ENCODE measurements around the gene KCNC1. TPM values are rescaled to one million over a fixed set of nuclear protein-coding genes. Genes with fewer than 3 reads are reported as not detected.

Gene KCNC1
- total and polyA plus RNA-seq, 4 donors, result 0.54 TPM; not detected in 3

GRCh38 chr11:17812865-17813187 is 78.2 kb downstream of the KCNC1 start (continued):
- TF ChIP-seq CTCF (IDR thresholded peaks at IDR 0.05; ENCODE audit: low read depth, low read length, missing input control) (no peak), YY1 (IDR thresholded peaks at IDR 0.05) (no peak)

- Histone ChIP-seq H3K4me3 (ENCODE audit: low read depth in 1 of 3, low read length in 3 of 3) (no peak overlapping the region), H3K36me3 (ENCODE audit: control insufficient read depth in 4 of 4, insufficient read depth in 3 of 4, low read depth in 1 of 4, low read length in 3 of 4) (no peaks in the 10 kb centered on the region), H3K27me3 (ENCODE audit: control insufficient read depth in 4 of 4, insufficient read depth in 4 of 4, low read length in 3 of 4) (no peaks in the 10 kb centered on the region), H3K9ac (ENCODE audit: low read depth in 1 of 2, low read length in 2 of 2) (no peak overlapping the region), H3K27ac (ENCODE audit: low read depth in 1 of 2, low read length in 2 of 2) (no peak overlapping the region), H3K9me3 (ENCODE audit: control insufficient read depth in 4 of 4, low read length in 3 of 4) (no peaks in the 10 kb centered on the region), H3K4me1 (ENCODE audit: control insufficient read depth in 4 of 4, insufficient read depth in 4 of 4, low read length in 3 of 4) (no peaks in the 10 kb centered on the region)
- WGBS, result 85% methylated on average over 2 of the region's 2 CpGs
- no peak for DNase-seq (ENCODE audit: low spot score)
- TF ChIP-seq MAX (IDR thresholded peaks at IDR 0.05), result no peak
- no peak for TF ChIP-seq HNF4G (IDR thresholded peaks at IDR 0.05)
- TF ChIP-seq RAD21 (IDR thresholded peaks at IDR 0.05), result no peak
- TF ChIP-seq CTCF (IDR thresholded peaks at IDR 0.05; ENCODE audit: low read depth, low read length, missing input control), result no peak
- TF ChIP-seq FOXA1 (IDR thresholded peaks at IDR 0.05), result no peak
- TF ChIP-seq SP1 (IDR thresholded peaks at IDR 0.05), result no peak
- no peak for TF ChIP-seq EGR1 (IDR thresholded peaks at IDR 0.05; ENCODE audit: low read depth in 2 of 2)
- TF ChIP-seq ATF3 (IDR thresholded peaks at IDR 0.05), result no peak
- TF ChIP-seq GABPA (IDR thresholded peaks at IDR 0.05 in 1 of 2, conservative IDR thresholded peaks at IDR 0.05 in 1 of 2), result no peak
- no peak for TF ChIP-seq YY1 (IDR thresholded peaks at IDR 0.05)
- no peak for TF ChIP-seq HNF4A (conservative IDR thresholded peaks at IDR 0.05)
- TF ChIP-seq NR2F2 (IDR thresholded peaks at IDR 0.05), result no peak
- TF ChIP-seq REST (IDR thresholded peaks at IDR 0.05), result no peak
- TF ChIP-seq JUND (IDR thresholded peaks at IDR 0.05), result no peak
- TF ChIP-seq ZBTB33 (IDR thresholded peaks at IDR 0.05), result no peak
- no peak for TF ChIP-seq RXRA (IDR thresholded peaks at IDR 0.05)
- no peak for TF ChIP-seq TAF1 (conservative IDR thresholded peaks at IDR 0.05)
- no peak for TF ChIP-seq FOXA2 (IDR thresholded peaks at IDR 0.05)
Observed at GRCh38 chr11:17813391-17814059, 78.9 kb downstream of the KCNC1 start.
